ENCODE data around the gene APEH. TPM values are rescaled to one million over a fixed set of nuclear protein-coding genes. Genes with fewer than 3 reads are reported as not detected.

The APEH gene
- polyA plus RNA-seq, 2 of the 4 experiments (the other 2 are of a cell fraction) = 60.8 to 64.9 TPM

DNA sequence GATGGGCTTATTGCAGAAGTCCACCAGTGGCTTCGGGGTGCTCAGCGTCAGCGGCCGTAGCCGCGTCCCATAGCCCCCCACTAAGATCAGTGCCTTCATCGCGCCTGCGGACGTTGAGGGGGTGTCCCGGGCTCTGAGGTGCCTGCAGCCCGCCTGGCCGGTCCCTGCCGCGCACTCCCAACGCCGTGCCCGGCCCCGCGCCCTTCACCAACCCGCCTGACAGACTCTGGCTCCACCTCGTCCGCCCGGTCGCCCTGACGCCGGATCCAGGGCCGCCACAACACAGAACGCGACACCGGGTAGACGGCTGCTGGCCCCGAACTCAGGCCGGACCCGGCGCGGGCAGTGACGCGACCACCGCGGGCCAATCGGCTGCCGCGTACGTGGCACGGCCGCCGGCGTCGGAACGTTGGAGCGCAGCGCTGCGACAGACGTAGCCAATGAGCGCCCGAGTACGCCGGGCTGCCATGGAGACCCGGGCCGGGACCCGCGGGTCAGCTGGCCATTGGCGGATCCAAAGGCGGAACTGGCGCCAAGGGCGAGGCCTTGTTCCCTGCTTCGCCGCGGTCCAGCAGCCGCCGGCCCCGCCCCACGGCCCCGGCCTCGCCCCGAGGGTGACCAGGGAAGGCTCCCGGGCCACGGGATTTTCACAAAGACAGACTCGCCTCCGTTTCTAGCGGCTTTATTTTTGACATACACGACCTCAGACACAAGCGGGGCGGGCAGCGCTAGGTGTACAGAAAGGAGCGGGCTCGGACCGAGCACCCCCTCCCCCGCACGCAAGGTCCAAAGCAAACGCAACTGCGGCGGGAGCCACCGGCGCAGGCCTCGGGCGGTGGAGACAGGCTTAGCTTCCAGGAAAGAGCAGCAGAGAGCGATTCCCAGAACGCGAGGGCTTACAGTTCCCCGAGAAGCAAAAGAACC, 49.7 kb downstream of the APEH start, which contains the start of gene GMPPB:
GMPPB (minus strand) TSS at position 324 of the 924 bp plus-strand sequence; CDS start at position 99, 225 bp downstream.
- Histone ChIP-seq H3K4me1 (peaks cover 14% of the 10 kb centered on the region), H3K4me3 (peak within 1 kb of the TSS; percentile 99), H3K27ac (peak within 1 kb of the TSS; percentile 94 to 99), H3K4me2 (peak within 1 kb of the TSS; percentile 94), H3K9me3 (no peaks in the 10 kb centered on the region)
- FAIRE-seq (no peak), ATAC-seq (peak; percentile 83 to 90), DNase-seq (ENCODE audit: low read depth in 1 of 2, low spot score in 1 of 2) (peak; percentile 92 to 94)
- ChIA-PET POLR2A (no interaction called here), CTCF (interaction anchor here (0.8 to 2.1 kb wide), 4 partner anchors 12 to 184 kb away, joined by 3 to 7 read pairs (median 3); no protein-coding TSS in a partner anchor)
- WGBS (ENCODE audit: missing lambda C conversion rate) = 2% methylated on average over 32 of the region's 102 CpGs
- TF ChIP-seq KDM5A (IDR thresholded peaks at IDR 0.05) (peak; percentile 64), RFX5 (IDR thresholded peaks at IDR 0.05) (peak; percentile 73), RARB (CRISPR knock-in tag; IDR thresholded peaks at IDR 0.05) (no peak), POLR2A (IDR thresholded peaks at IDR 0.05; ENCODE audit: low read length) (peak; percentile 39), PHF8 (IDR thresholded peaks at IDR 0.05; ENCODE audit: borderline replicate concordance, low read depth) (peak; percentile 53; the same call in 1 of the 2 replicates), JUN (IDR thresholded peaks at IDR 0.05) (peak; percentile 70 to 76; a peak in 4 of 5 replicates)
- TF ChIP-seq, protein P1, sequence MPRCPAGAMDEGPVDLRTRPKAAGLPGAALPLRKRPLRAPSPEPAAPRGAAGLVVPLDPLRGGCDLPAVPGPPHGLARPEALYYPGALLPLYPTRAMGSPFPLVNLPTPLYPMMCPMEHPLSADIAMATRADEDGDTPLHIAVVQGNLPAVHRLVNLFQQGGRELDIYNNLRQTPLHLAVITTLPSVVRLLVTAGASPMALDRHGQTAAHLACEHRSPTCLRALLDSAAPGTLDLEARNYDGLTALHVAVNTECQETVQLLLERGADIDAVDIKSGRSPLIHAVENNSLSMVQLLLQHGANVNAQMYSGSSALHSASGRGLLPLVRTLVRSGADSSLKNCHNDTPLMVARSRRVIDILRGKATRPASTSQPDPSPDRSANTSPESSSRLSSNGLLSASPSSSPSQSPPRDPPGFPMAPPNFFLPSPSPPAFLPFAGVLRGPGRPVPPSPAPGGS (IDR thresholded peaks at IDR 0.05) = peak; percentile 49; the same call in 1 of the 3 replicates
- TF ChIP-seq, protein P2, sequence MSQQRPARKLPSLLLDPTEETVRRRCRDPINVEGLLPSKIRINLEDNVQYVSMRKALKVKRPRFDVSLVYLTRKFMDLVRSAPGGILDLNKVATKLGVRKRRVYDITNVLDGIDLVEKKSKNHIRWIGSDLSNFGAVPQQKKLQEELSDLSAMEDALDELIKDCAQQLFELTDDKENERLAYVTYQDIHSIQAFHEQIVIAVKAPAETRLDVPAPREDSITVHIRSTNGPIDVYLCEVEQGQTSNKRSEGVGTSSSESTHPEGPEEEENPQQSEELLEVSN (IDR thresholded peaks at IDR 0.05; ENCODE audit: borderline replicate concordance, low read depth) = 0 out of 2 replicates have a peak, but pooled peaks have one; percentile 38
- TF ChIP-seq, protein P3, sequence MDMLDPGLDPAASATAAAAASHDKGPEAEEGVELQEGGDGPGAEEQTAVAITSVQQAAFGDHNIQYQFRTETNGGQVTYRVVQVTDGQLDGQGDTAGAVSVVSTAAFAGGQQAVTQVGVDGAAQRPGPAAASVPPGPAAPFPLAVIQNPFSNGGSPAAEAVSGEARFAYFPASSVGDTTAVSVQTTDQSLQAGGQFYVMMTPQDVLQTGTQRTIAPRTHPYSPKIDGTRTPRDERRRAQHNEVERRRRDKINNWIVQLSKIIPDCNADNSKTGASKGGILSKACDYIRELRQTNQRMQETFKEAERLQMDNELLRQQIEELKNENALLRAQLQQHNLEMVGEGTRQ (IDR thresholded peaks at IDR 0.05) = no peak; the same call in 1 of the 2 replicates

GRCh38 chr3:49724586-49724985, 50.4 kb downstream of the APEH start:
- no peaks in the 10 kb centered on the region for H3K9me3 ChIP-seq
- POLR2A ChIA-PET = no interaction called here
- no peak for ATAC-seq

DNA sequence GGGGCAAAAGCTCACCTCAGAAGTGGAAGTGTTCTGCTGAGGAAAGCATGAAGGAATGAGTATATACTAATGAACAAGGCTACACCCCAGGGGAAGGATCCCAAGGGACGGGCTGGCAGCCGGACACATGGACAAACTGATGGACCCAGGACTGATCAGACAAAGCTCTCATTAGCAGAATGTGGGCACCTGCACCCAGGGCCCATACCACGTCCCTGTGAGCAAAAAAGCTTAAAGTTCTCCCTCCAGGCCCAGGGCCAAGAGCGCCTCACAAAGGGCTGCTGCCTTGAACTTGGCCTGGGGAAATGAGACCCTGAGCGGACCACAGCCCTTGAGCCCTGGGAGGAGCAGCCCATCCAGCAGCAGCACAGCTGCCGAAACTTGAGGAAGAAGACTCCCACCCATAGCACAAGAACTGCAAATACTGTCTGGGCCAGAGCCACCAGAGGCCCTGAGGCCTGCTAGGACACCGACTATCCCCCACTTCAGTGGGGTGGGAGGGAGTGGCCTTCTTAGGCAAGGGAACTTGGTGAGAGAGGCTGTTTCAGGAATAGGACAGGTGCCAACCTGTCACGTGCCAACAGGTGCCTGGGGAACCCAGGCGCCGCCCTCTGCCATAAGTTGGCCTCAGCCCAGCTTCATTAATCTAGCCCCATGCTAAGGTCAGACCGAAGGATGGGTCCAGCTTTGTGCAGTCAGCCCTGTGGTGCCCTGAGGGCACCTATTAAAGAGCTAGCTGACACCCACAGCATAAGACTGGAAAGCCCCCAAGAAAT, 51.9 kb downstream of the APEH start:
- H3K4me3 ChIP-seq = no peak overlapping the region

More at GRCh38 chr3:49724586-49724985, 50.4 kb downstream of the APEH start:
- peak overlapping the region; percentile 80 for H3K4me2 ChIP-seq
- WGBS (ENCODE audit: missing lambda C conversion rate) = 63% methylated on average over 6 of the region's 6 CpGs
- H3K4me3 ChIP-seq = peak overlapping the region; percentile 54
- peaks cover 14% of the 10 kb centered on the region for H3K4me1 ChIP-seq
- FAIRE-seq = no peak
- no peak for TF ChIP-seq FOSB (CRISPR knock-in tag; IDR thresholded peaks at IDR 0.05)
- no peak for TF ChIP-seq RARB (CRISPR knock-in tag; IDR thresholded peaks at IDR 0.05)
- no peak for TF ChIP-seq MAX (IDR thresholded peaks at IDR 0.05)
- TF ChIP-seq NR3C1 (IDR thresholded peaks at IDR 0.05) = no peak
- TF ChIP-seq HEYL (CRISPR knock-in tag; IDR thresholded peaks at IDR 0.05) = no peak
- TF ChIP-seq RFX5 (IDR thresholded peaks at IDR 0.05) = no peak
- no peak for TF ChIP-seq POLR2AphosphoS2 (conservative IDR thresholded peaks at IDR 0.05; ENCODE audit: low read length)
- no peak for TF ChIP-seq ZC3H11A (IDR thresholded peaks at IDR 0.05)
- no peak for DNase-seq (ENCODE audit: low read depth in 1 of 2, low spot score in 1 of 2)
- CTCF ChIA-PET = interaction anchor here (1.2 to 2.1 kb wide), 2 partner anchors 12 to 116 kb away, joined by 3 to 7 read pairs; no protein-coding TSS in a partner anchor
- H3K27ac ChIP-seq = peak overlapping the region; percentile 92 to 99

More for the DNA sequence above, 51.9 kb downstream of the APEH start:
- peaks cover 14% of the 10 kb centered on the region for H3K4me1 ChIP-seq
- DNase-seq (ENCODE audit: low read depth in 1 of 2, low spot score in 1 of 2) (no peak), ATAC-seq (no peak), FAIRE-seq (no peak)
- no peaks in the 10 kb centered on the region for H3K9me3 ChIP-seq
- POLR2A ChIA-PET = no interaction called here
- H3K27ac ChIP-seq = no peak overlapping the region
- WGBS (ENCODE audit: missing lambda C conversion rate) = 94% methylated on average over 10 of the region's 11 CpGs
- H3K4me2 ChIP-seq = no peak overlapping the region
- CTCF ChIA-PET = no interaction called here
- TF ChIP-seq, protein P1 (IDR thresholded peaks at IDR 0.05) = no peak
- no peak for TF ChIP-seq RAD21 (conservative IDR thresholded peaks at IDR 0.05 in 1 of 2, IDR thresholded peaks at IDR 0.05 in 1 of 2)
- no peak for TF ChIP-seq HDAC2 (IDR thresholded peaks at IDR 0.05)
- no peak for TF ChIP-seq CEBPB (IDR thresholded peaks at IDR 0.05)
- TF ChIP-seq ZFP36 (IDR thresholded peaks at IDR 0.05; ENCODE audit: borderline replicate concordance, partially characterized antibody) = no peak
- no peak for TF ChIP-seq CBX8 (IDR thresholded peaks at IDR 0.05)
- no peak for TF ChIP-seq MAFK (IDR thresholded peaks at IDR 0.05; ENCODE audit: partially characterized antibody)
- TF ChIP-seq HOXB5 (CRISPR knock-in tag; IDR thresholded peaks at IDR 0.05) = no peak
- TF ChIP-seq FOXS1 (CRISPR knock-in tag; IDR thresholded peaks at IDR 0.05) = no peak
- TF ChIP-seq, protein P4, sequence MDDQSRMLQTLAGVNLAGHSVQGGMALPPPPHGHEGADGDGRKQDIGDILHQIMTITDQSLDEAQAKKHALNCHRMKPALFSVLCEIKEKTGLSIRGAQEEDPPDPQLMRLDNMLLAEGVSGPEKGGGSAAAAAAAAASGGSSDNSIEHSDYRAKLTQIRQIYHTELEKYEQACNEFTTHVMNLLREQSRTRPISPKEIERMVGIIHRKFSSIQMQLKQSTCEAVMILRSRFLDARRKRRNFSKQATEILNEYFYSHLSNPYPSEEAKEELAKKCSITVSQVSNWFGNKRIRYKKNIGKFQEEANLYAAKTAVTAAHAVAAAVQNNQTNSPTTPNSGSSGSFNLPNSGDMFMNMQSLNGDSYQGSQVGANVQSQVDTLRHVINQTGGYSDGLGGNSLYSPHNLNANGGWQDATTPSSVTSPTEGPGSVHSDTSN (IDR thresholded peaks at IDR 0.05) = no peak
- TF ChIP-seq SMC3 (IDR thresholded peaks at IDR 0.05) = no peak
- no peak for TF ChIP-seq HOXB13 (CRISPR knock-in tag; IDR thresholded peaks at IDR 0.05; ENCODE audit: low read depth)
- TF ChIP-seq KDM1A (IDR thresholded peaks at IDR 0.05; ENCODE audit: low read depth) = no peak
- no peak for TF ChIP-seq CBX2 (IDR thresholded peaks at IDR 0.05; ENCODE audit: borderline replicate concordance, low read depth)
- no peak for TF ChIP-seq HOXA7 (CRISPR knock-in tag; IDR thresholded peaks at IDR 0.05)

All from A549 (cell line).